Tibial nerve (tissue), 4 donors: Measurements from ENCODE around the gene CEP350.

ENCODE experiments used
- EP300 ChIP-seq, 2 donors: sonication (generic); formaldehyde crosslinking; IDR thresholded peaks; one replicate each; pipeline ENCODE4 v1.6.1; 2017; ENCODE audit warnings: antibody characterized with exemption in 2 of 2, mild to moderate bottlenecking in 1 of 2
- POLR2A ChIP-seq, 2 donors: fragments of 450-650 bp; IDR thresholded peaks; one replicate each; pipeline ENCODE4 v1.6.1; 2017; ENCODE audit warnings: antibody characterized with exemption in 2 of 2, mild to moderate bottlenecking in 2 of 2, moderate library complexity in 2 of 2
- TF ChIP-seq, protein P1 (sequence below), 5 experiments: fragments of 200-600 bp in 3 of 5; fragments of 450-650 bp in 2 of 5; sonication (generic) in 3 of 5; IDR thresholded peaks; one replicate each; pipeline ENCODE4 v1.5.1; 2016 to 2019; ENCODE audit warnings: antibody characterized with exemption in 5 of 5, mild to moderate bottlenecking in 3 of 5, moderate library complexity in 2 of 5

DNA sequence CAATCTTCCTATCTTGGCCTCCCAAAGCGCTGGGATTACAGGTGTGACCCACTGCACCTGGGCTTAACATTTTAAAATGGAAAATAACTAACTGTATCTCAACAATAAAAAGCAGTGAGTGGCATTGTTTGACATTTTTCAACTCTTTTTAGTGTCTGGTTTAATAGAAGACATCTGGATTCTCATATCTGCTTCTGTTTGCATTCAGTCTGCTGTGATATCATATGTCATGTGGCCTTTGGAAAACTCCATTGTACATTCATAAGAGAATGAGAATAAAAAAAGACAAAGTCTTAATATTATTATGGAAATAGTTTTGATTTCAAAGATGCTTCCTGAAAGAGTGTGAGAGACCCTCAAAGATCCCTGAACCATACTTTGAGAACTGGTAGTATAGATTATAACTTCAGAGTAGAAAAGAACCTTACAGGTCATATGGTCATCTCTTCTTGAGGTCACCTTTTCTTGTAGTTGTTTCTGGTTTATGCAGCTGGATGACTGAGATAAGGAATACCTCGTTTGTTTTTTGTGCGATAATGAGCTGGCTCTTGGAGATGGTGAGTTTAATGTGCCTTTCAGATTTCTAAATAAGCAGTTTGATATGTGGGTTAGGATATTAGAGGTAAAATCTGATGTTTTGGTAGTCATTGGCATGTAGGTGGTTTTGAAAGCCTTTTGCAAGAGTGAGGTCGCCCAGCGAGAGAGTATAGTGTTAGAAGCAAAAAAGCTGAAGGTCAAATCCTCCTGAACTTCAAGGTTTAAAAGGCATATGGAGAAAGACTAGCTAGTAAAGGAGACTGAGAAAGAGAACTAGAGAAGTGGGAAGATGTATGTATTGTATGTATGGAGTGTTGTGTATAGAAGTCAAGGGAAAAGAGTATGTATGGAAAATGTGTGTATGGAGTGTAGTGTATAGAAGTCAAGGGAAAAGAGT lies 17.2 kb downstream of the CEP350 start:
- TF ChIP-seq, protein P1, sequence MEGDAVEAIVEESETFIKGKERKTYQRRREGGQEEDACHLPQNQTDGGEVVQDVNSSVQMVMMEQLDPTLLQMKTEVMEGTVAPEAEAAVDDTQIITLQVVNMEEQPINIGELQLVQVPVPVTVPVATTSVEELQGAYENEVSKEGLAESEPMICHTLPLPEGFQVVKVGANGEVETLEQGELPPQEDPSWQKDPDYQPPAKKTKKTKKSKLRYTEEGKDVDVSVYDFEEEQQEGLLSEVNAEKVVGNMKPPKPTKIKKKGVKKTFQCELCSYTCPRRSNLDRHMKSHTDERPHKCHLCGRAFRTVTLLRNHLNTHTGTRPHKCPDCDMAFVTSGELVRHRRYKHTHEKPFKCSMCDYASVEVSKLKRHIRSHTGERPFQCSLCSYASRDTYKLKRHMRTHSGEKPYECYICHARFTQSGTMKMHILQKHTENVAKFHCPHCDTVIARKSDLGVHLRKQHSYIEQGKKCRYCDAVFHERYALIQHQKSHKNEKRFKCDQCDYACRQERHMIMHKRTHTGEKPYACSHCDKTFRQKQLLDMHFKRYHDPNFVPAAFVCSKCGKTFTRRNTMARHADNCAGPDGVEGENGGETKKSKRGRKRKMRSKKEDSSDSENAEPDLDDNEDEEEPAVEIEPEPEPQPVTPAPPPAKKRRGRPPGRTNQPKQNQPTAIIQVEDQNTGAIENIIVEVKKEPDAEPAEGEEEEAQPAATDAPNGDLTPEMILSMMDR (IDR thresholded peaks at IDR 0.05) = no peak
- TF ChIP-seq POLR2A (IDR thresholded peaks at IDR 0.05) = no peak
- TF ChIP-seq EP300 (IDR thresholded peaks at IDR 0.05) = no peak
